ENCODE measurements around the gene TRAPPC2.

TRAPPC2 gene

GRCh38 chrX:13716905-13717304 lies 17.5 kb downstream of the TRAPPC2 start:
- H3K4me3 ChIP-seq (ENCODE audit: low read depth, low read length), result no peak overlapping the region
- no peak for TF ChIP-seq CTCF (IDR thresholded peaks at IDR 0.05; ENCODE audit: control insufficient read depth, extremely low read depth, insufficient read depth)
- DNase-seq (ENCODE audit: low read depth), result no peak

GRCh38 chrX:13716455-13716854 lies 18.0 kb downstream of the TRAPPC2 start:
- TF ChIP-seq CTCF (IDR thresholded peaks at IDR 0.05; ENCODE audit: control insufficient read depth, extremely low read depth, insufficient read depth), result no peak
- DNase-seq (ENCODE audit: low read depth), result no peak
- no peak overlapping the region for H3K4me3 ChIP-seq (ENCODE audit: low read depth, low read length)

GRCh38 chrX:13711141-13711540 lies 23.3 kb downstream of the TRAPPC2 start:
- H3K4me3 ChIP-seq (ENCODE audit: low read depth, low read length), result no peak overlapping the region
- DNase-seq (ENCODE audit: low read depth), result no peak
- no peak for TF ChIP-seq CTCF (IDR thresholded peaks at IDR 0.05; ENCODE audit: control insufficient read depth, extremely low read depth, insufficient read depth)

GRCh38 chrX:13703589-13703988 lies 30.8 kb downstream of the TRAPPC2 start:
- no peak overlapping the region for H3K4me3 ChIP-seq (ENCODE audit: low read depth, low read length)
- TF ChIP-seq CTCF (IDR thresholded peaks at IDR 0.05; ENCODE audit: control insufficient read depth, extremely low read depth, insufficient read depth), result no peak
- no peak for DNase-seq (ENCODE audit: low read depth)

GRCh38 chrX:13703135-13703534 lies 31.3 kb downstream of the TRAPPC2 start:
- no peak overlapping the region for H3K4me3 ChIP-seq (ENCODE audit: low read depth, low read length)
- DNase-seq (ENCODE audit: low read depth), result no peak
- TF ChIP-seq CTCF (IDR thresholded peaks at IDR 0.05; ENCODE audit: control insufficient read depth, extremely low read depth, insufficient read depth), result no peak

- no peak for DNase-seq (ENCODE audit: low read depth)
- H3K4me3 ChIP-seq (ENCODE audit: low read depth, low read length), result no peak overlapping the region
- TF ChIP-seq CTCF (IDR thresholded peaks at IDR 0.05; ENCODE audit: control insufficient read depth, extremely low read depth, insufficient read depth), result no peak
Observed at GRCh38 chrX:13702111-13702789, 32.2 kb downstream of the TRAPPC2 start.

GRCh38 chrX:13700380-13700779 lies 34.0 kb downstream of the TRAPPC2 start:
- no peak overlapping the region for H3K4me3 ChIP-seq (ENCODE audit: low read depth, low read length)
- no peak for DNase-seq (ENCODE audit: low read depth)
- TF ChIP-seq CTCF (IDR thresholded peaks at IDR 0.05; ENCODE audit: control insufficient read depth, extremely low read depth, insufficient read depth), result no peak

Data from LNCaP clone FGC (cell line).